WTC11 (cell line): Measurements from ENCODE around the gene GNAO1. TPM values are rescaled to one million over a fixed set of nuclear protein-coding genes. Genes with fewer than 3 reads are reported as not detected.

Source experiments
- ATAC-seq: fragments of 200-7000 bp; cut with Tn5 transposase; 2 replicates; pipeline ENCODE4 v1.10.0; 2021; ENCODE audit warnings: mild to moderate bottlenecking, moderate library complexity
- CTCF ChIA-PET: fragments of 300-600 bp; sonication (Branson Sonifier 250); formaldehyde crosslinking; loops from one replicate; lab custom pipeline; 2021; ENCODE audit warnings: antibody characterized with exemption; lab: Charles Lee
- POLR2A ChIA-PET: fragments of 350-600 bp; sonication (Branson Sonifier 250); formaldehyde crosslinking; loops from one replicate; lab custom pipeline; 2021; ENCODE audit warnings: antibody characterized with exemption; lab: Charles Lee
- DNase-seq: peaks from one replicate; pipeline ENCODE4 v3.0.0; 2021; ENCODE audit warnings: low spot score
- H3K27ac Mint-ChIP-seq: 2 replicates; pipeline ENCODE4 v1.8.0; 2021; ENCODE audit warnings: mixed read lengths
- H3K27me3 Mint-ChIP-seq: 2 replicates; pipeline ENCODE4 v1.8.0; 2021; ENCODE audit warnings: low read depth, mild to moderate bottlenecking, moderate library complexity, mixed read lengths
- H3K36me3 Mint-ChIP-seq: 2 replicates; pipeline ENCODE4 v1.8.0; 2021; ENCODE audit warnings: mixed read lengths
- H3K4me1 Mint-ChIP-seq: 2 replicates; pipeline ENCODE4 v1.8.0; 2022; ENCODE audit warnings: mixed read lengths
- H3K4me3 Mint-ChIP-seq: 2 replicates; pipeline ENCODE4 v1.8.0; 2021; ENCODE audit warnings: mild to moderate bottlenecking, moderate library complexity, mixed read lengths
- H3K9me3 Mint-ChIP-seq: 2 replicates; pipeline ENCODE4 v1.8.0; 2021; ENCODE audit warnings: mixed read lengths
- ESRRA ChIP-seq: sonication (generic); formaldehyde crosslinking; IDR thresholded peaks from 2 replicates; pipeline ENCODE4 v1.8.1; 2022; ENCODE audit warnings: mild to moderate bottlenecking, missing genetic modification reagents, borderline replicate concordance
- KAT7 ChIP-seq: sonication (generic); formaldehyde crosslinking; IDR thresholded peaks from 2 replicates; pipeline ENCODE4 v1.8.1; 2023; ENCODE audit warnings: missing genetic modification reagents, mild to moderate bottlenecking, borderline replicate concordance
- MYBL2 ChIP-seq: sonication (generic); formaldehyde crosslinking; IDR thresholded peaks from 2 replicates; pipeline ENCODE4 v1.8.1; 2023; ENCODE audit warnings: mild to moderate bottlenecking, moderate library complexity, missing genetic modification reagents
- NFE2L1 ChIP-seq: sonication (generic); formaldehyde crosslinking; IDR thresholded peaks from 2 replicates; pipeline ENCODE4 v1.8.1; 2023; ENCODE audit warnings: missing genetic modification reagents
- NR1H2 ChIP-seq: sonication (generic); formaldehyde crosslinking; IDR thresholded peaks from 2 replicates; pipeline ENCODE4 v1.9.0; 2021; ENCODE audit warnings: mild to moderate bottlenecking, moderate library complexity, missing genetic modification reagents
- NR2C2 ChIP-seq: sonication (generic); formaldehyde crosslinking; IDR thresholded peaks from 2 replicates; pipeline ENCODE4 v1.8.0; 2022; ENCODE audit warnings: mild to moderate bottlenecking, missing genetic modification reagents
- OVOL2 ChIP-seq: fragments of 250-450 bp; sonication (Bioruptor Pico); IDR thresholded peaks from 2 replicates; pipeline ENCODE4 v1.9.0; 2021; ENCODE audit warnings: mild to moderate bottlenecking, borderline replicate concordance
- RORB ChIP-seq: fragments of 250-450 bp; sonication (Bioruptor Pico); IDR thresholded peaks from 2 replicates; pipeline ENCODE4 v1.9.0; 2021; ENCODE audit warnings: mild to moderate bottlenecking
- total RNA-seq: library from RNA; stranded (reverse); gene quantifications from 3 replicates; pipeline ENCODE4 v1.2.3, GENCODE V29; 2021
- TF ChIP-seq, protein P1 (sequence below): fragments of 250-450 bp; sonication (Bioruptor Pico); IDR thresholded peaks from 2 replicates; pipeline ENCODE4 v1.9.0; 2021; ENCODE audit warnings: mild to moderate bottlenecking, borderline replicate concordance
- TF ChIP-seq, protein P2 (sequence below): sonication (generic); formaldehyde crosslinking; IDR thresholded peaks from 2 replicates; pipeline ENCODE4 v1.8.0; 2023; ENCODE audit warnings: missing genetic modification reagents
- TF ChIP-seq, protein P3 (sequence below): sonication (generic); formaldehyde crosslinking; IDR thresholded peaks from 2 replicates; pipeline ENCODE4 v1.8.0; 2023; ENCODE audit warnings: mild to moderate bottlenecking, missing genetic modification reagents
- TF ChIP-seq, protein P4 (sequence below): sonication (generic); formaldehyde crosslinking; IDR thresholded peaks from 2 replicates; pipeline ENCODE4 v1.8.1; 2023; ENCODE audit warnings: mild to moderate bottlenecking, missing genetic modification reagents

The GNAO1 gene
- total RNA-seq, 1 experiment from 2014 or later, result 30.6 TPM

DNA sequence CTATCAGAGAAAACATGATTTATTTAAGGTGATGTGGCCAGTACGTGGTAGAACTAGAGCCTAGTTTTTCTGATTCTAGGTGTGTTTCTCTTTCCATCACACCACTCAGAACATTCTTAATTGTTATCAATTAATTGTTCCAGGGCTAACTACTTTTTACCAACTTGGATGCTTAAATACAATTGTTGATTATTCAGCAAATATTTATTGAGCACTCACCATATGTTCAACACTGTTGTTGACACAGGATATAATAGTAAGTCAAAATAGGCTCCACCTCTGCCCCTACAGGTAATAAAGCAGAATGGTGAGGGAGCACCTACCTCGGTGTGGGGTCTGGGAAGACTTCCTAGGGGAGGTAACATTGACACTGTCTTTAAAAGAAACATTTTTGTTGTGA lies 16.1 kb downstream of the GNAO1 start (continued):
- TF ChIP-seq, protein P1, sequence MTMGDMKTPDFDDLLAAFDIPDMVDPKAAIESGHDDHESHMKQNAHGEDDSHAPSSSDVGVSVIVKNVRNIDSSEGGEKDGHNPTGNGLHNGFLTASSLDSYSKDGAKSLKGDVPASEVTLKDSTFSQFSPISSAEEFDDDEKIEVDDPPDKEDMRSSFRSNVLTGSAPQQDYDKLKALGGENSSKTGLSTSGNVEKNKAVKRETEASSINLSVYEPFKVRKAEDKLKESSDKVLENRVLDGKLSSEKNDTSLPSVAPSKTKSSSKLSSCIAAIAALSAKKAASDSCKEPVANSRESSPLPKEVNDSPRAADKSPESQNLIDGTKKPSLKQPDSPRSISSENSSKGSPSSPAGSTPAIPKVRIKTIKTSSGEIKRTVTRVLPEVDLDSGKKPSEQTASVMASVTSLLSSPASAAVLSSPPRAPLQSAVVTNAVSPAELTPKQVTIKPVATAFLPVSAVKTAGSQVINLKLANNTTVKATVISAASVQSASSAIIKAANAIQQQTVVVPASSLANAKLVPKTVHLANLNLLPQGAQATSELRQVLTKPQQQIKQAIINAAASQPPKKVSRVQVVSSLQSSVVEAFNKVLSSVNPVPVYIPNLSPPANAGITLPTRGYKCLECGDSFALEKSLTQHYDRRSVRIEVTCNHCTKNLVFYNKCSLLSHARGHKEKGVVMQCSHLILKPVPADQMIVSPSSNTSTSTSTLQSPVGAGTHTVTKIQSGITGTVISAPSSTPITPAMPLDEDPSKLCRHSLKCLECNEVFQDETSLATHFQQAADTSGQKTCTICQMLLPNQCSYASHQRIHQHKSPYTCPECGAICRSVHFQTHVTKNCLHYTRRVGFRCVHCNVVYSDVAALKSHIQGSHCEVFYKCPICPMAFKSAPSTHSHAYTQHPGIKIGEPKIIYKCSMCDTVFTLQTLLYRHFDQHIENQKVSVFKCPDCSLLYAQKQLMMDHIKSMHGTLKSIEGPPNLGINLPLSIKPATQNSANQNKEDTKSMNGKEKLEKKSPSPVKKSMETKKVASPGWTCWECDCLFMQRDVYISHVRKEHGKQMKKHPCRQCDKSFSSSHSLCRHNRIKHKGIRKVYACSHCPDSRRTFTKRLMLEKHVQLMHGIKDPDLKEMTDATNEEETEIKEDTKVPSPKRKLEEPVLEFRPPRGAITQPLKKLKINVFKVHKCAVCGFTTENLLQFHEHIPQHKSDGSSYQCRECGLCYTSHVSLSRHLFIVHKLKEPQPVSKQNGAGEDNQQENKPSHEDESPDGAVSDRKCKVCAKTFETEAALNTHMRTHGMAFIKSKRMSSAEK (CRISPR knock-in tag), result no peak
- TF ChIP-seq, protein P2, sequence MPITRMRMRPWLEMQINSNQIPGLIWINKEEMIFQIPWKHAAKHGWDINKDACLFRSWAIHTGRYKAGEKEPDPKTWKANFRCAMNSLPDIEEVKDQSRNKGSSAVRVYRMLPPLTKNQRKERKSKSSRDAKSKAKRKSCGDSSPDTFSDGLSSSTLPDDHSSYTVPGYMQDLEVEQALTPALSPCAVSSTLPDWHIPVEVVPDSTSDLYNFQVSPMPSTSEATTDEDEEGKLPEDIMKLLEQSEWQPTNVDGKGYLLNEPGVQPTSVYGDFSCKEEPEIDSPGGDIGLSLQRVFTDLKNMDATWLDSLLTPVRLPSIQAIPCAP (CRISPR knock-in tag), result no peak

DNA sequence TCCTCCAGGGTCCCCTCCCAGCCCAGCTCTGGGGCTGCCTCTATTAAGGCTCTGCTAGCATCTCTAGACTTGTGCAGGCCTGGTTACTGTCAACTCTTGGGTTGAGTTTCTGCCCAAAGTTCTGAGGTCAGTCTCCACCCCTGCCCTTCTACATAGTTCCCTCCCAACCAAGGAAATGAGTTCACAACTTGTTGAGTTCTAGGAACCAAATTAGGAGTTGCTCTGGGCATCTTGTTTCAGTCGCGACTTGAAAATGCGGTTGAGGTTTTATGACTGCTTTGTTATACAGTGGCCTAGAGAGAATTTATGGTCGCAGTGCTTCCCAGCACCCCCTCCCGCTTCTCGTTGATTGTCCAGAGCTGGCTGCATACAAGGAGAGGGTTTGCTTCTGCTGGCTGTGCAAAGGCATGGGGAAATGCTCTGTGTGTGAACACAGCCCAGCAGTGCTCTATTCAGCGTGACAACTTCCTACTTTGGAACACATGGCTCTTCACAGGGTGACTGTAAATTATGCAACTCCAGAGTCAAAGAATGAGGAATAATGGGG lies 20.2 kb downstream of the GNAO1 start:
- CTCF ChIA-PET, result interaction anchor here (1.6 kb wide), 1 partner anchor 9 kb away, joined by 3 read pairs; no protein-coding TSS in a partner anchor
- Mint-ChIP-seq H3K4me3 (no peak overlapping the region), H3K9me3 (no peaks in the 10 kb centered on the region), H3K4me1 (peaks cover 24% of the 10 kb centered on the region), H3K27ac (peak overlapping the region; percentile 38), H3K27me3 (no peaks in the 10 kb centered on the region), H3K36me3 (no peaks in the 10 kb centered on the region)
- DNase-seq (no peak), ATAC-seq (peak; percentile 44)
- TF ChIP-seq OVOL2 (CRISPR knock-in tag), result no peak
- no peak for TF ChIP-seq NR2C2 (CRISPR knock-in tag)
- no peak for TF ChIP-seq ESRRA (CRISPR knock-in tag)
- TF ChIP-seq RORB (CRISPR knock-in tag), result no peak
- TF ChIP-seq NFE2L1 (CRISPR knock-in tag), result no peak
- TF ChIP-seq KAT7 (CRISPR knock-in tag), result no peak
- no peak for TF ChIP-seq NR1H2 (CRISPR knock-in tag)
- TF ChIP-seq, protein P3, sequence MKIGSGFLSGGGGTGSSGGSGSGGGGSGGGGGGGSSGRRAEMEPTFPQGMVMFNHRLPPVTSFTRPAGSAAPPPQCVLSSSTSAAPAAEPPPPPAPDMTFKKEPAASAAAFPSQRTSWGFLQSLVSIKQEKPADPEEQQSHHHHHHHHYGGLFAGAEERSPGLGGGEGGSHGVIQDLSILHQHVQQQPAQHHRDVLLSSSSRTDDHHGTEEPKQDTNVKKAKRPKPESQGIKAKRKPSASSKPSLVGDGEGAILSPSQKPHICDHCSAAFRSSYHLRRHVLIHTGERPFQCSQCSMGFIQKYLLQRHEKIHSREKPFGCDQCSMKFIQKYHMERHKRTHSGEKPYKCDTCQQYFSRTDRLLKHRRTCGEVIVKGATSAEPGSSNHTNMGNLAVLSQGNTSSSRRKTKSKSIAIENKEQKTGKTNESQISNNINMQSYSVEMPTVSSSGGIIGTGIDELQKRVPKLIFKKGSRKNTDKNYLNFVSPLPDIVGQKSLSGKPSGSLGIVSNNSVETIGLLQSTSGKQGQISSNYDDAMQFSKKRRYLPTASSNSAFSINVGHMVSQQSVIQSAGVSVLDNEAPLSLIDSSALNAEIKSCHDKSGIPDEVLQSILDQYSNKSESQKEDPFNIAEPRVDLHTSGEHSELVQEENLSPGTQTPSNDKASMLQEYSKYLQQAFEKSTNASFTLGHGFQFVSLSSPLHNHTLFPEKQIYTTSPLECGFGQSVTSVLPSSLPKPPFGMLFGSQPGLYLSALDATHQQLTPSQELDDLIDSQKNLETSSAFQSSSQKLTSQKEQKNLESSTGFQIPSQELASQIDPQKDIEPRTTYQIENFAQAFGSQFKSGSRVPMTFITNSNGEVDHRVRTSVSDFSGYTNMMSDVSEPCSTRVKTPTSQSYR, result no peak
- POLR2A ChIA-PET, result no interaction called here

DNA sequence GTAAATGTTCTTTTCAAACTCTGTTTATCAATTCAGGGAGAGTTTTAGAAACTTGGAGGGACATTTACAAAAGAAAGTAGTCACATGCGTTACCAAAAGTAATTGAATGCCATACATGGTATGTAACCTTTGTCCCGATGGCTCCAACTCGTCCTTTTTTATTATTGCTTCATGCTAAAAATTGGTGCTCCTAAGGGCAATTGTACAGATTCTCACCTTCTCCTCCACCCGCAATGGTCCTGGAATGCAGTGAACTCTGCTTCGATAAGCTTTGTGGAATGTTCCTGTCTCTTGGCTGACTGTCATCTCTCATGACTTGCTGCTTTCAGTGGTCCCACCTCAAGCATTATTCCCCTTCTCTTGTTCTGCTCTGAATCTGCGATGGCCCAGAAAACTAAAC lies 20.9 kb downstream of the GNAO1 start:
- Mint-ChIP-seq H3K4me1 (peaks cover 24% of the 10 kb centered on the region), H3K4me3 (no peak overlapping the region), H3K36me3 (no peaks in the 10 kb centered on the region)

More for the DNA sequence above, 20.9 kb downstream of the GNAO1 start:
- no peaks in the 10 kb centered on the region for H3K27me3 Mint-ChIP-seq
- TF ChIP-seq, protein P4, sequence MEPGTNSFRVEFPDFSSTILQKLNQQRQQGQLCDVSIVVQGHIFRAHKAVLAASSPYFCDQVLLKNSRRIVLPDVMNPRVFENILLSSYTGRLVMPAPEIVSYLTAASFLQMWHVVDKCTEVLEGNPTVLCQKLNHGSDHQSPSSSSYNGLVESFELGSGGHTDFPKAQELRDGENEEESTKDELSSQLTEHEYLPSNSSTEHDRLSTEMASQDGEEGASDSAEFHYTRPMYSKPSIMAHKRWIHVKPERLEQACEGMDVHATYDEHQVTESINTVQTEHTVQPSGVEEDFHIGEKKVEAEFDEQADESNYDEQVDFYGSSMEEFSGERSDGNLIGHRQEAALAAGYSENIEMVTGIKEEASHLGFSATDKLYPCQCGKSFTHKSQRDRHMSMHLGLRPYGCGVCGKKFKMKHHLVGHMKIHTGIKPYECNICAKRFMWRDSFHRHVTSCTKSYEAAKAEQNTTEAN (CRISPR knock-in tag), result no peak
- TF ChIP-seq MYBL2 (no peak), KAT7 (CRISPR knock-in tag) (no peak)
- TF ChIP-seq, all 79 proteins: peak for 0
- ChIA-PET POLR2A (no interaction called here), CTCF (interaction anchor here (1.6 kb wide), 1 partner anchor 10 kb away, joined by 3 read pairs; no protein-coding TSS in a partner anchor)
- Mint-ChIP-seq H3K9me3 (no peaks in the 10 kb centered on the region), H3K27ac (peak overlapping the region; percentile 2; the same call in 1 of the 2 replicates)
- no peak for DNase-seq
- no peak for ATAC-seq
